GM18868 (cell line): ENCODE results near the gene LZTS2.
A peak's percentile ranks its signal among the peaks of the same experiment; 100 is the strongest.

Experiments
- ATAC-seq: cut with Tn5 transposase; IDR thresholded peaks from one replicate; pipeline ENCODE4 v1.9.1; 2021; ENCODE audit warnings: mild to moderate bottlenecking, moderate library complexity; ENCODE audit not compliant: unreplicated experiment

The LZTS2 gene

GRCh38 chr10:100978121-100978900 lies 21.3 kb upstream of the LZTS2 start:
- no peak for ATAC-seq

DNA sequence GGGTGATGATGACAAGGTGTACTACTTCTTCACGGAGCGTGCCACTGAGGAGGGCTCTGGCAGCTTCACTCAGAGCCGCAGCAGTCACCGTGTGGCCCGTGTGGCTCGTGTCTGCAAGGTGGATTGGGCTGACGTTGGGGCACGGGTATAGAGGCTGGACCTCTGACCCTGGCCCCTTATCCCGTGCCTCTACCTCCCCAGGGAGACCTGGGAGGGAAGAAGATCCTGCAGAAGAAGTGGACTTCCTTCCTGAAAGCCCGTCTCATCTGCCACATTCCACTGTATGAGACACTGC lies 20.8 kb upstream of the LZTS2 start:
- ATAC-seq: no peak

DNA sequence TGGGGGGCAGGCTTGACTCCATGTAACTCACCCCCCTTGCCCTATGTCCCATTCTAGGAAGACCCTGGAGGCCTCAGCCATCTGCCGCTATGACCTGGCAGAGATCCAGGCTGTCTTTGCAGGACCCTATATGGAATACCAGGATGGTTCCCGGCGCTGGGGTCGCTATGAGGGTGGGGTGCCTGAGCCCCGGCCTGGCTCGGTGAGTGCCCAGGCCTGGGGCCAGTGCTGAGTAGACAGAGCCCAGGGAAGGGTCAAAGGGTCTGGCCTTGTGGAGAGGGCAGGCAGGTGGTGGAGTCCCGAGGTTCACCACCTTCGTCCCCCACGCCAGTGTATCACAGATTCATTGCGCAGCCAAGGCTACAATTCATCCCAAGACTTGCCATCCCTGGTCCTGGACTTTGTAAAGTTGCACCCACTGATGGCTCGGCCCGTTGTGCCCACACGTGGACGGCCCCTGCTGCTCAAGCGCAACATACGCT lies 19.8 kb upstream of the LZTS2 start:
- no peak for ATAC-seq

- no peak for ATAC-seq
These were observed 19.3 kb upstream of the LZTS2 start for GRCh38 chr10:100980311-100980710.

DNA sequence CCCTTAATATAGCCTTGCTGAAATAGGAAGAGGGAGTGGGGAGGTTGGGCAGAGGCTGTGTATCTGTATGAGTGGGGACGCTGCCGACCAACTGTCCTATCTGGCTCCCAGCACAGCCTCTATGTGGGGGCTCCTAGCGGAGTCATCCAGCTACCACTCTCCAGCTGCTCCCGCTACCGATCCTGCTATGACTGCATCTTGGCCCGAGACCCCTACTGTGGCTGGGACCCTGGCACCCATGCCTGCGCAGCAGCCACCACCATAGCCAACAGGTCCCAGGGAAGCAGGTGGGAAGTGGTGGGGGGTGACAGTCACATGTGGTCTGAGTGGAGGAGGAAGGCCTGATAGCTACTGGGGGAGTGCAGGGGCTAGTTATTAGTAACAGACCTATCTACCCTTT lies 18.9 kb upstream of the LZTS2 start:
- ATAC-seq: no peak

- ATAC-seq: no peak
These were observed 18.3 kb upstream of the LZTS2 start for GRCh38 chr10:100981178-100981772.

GRCh38 chr10:100982916-100983830 lies 16.4 kb upstream of the LZTS2 start:
- ATAC-seq: no peak

GRCh38 chr10:100983868-100984671 lies 15.5 kb upstream of the LZTS2 start:
- no peak for ATAC-seq

DNA sequence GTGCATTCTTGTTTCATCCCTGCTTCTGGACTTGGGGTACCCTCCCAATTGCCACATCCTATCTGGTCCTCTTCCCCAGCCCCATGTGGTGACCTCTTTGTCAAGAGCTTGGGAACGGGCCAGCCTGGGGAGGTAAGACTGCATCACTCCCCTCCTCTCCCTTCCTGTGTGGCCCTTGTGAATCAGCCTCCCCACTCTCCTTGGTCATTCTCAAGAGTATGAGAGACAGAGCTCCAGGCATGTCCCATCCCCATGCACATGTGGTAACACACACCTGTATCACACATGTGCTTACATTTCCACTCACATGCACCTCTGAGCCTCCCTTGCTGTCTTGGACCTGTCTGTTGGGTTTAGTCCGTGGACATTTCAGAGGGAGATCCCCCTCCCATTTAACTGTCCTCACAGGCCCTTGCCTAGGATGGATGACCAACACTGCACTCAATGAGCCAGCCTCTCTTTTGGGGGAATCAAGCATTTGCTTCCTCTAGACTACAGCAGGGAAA lies 14.9 kb upstream of the LZTS2 start:
- no peak for ATAC-seq

DNA sequence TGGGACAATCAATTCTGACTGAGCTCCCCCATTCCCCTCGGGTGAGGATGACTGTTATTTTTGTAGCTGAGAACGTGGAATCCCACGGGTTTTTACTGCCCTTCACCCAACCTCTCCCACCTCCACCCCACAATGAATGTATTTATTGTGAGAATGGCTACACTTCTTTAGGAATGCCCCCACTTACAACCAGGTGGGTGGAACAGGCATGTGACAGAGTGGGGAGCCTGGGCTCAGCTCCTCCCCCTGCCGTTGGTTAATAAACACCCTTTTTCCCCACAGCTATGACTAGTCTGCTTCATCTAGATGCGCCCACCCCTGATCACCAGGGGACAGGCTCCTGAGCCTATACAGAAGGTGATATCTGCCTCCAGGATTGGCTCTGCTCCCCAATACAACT lies 14.3 kb upstream of the LZTS2 start:
- ATAC-seq: no peak

DNA sequence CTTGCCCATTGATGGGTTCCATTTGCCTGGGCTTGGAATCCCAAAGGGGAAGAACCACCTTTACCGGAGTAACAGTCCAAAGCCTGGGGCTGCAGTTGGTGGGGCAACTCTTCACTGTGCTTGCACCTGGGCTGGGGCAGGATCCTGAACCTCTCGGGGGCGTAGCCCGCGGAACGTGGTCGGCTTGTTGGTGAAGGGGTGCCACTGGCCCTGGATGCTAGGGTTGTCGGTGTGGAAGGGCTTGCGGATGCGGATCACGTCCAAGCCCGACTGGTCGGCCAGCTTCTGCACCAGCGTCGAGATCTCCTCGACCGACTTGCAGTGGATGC lies 13.0 kb upstream of the LZTS2 start:
- no peak for ATAC-seq

GRCh38 chr10:100986952-100987684 lies 12.5 kb upstream of the LZTS2 start, which contains the start of the genes MRPL43 and TWNK:
TSS of gene MRPL43 (minus strand) at chr10:100987497. CDS start at chr10:100987443, 54 bp downstream.
TSS of gene TWNK (plus strand) at chr10:100987543. CDS start at chr10:100988211, 668 bp downstream.
- peak; percentile 90 for ATAC-seq

DNA sequence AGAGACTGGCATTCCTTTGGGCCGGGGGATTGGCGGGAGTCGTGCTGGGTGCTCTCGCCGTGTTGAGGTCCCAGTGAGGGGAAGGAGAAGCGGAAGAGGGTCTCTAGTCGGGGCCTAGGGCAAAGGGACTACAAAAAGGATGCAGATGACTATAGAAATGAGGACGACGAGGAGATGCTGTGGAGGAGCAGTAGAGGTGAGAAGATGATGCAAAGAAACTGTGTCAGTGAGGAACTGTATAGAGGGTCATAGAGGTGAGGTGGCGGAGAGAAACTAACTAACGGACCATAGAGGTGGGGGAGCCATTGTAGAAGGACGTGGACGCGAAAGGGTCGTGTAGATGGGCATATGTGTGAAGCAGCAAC lies 11.9 kb upstream of the LZTS2 start:
- ATAC-seq: peak; percentile 5

DNA sequence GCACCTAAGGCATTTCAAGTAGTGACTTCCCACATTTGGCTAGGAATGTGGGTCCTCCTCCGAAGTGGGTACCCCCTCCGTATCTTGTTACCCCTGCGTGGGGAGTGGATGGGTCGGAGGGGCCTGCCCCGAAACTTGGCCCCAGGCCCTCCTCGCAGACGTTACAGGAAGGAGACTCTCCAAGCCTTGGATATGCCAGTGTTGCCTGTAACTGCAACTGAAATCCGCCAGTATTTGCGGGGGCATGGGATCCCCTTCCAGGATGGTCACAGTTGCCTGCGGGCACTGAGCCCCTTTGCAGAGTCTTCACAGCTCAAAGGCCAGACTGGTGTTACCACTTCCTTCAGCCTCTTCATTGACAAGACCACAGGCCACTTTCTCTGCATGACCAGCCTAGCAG lies 11.4 kb upstream of the LZTS2 start:
- no peak for ATAC-seq

- ATAC-seq: no peak
These were observed 10.5 kb upstream of the LZTS2 start for GRCh38 chr10:100989088-100989487.

DNA sequence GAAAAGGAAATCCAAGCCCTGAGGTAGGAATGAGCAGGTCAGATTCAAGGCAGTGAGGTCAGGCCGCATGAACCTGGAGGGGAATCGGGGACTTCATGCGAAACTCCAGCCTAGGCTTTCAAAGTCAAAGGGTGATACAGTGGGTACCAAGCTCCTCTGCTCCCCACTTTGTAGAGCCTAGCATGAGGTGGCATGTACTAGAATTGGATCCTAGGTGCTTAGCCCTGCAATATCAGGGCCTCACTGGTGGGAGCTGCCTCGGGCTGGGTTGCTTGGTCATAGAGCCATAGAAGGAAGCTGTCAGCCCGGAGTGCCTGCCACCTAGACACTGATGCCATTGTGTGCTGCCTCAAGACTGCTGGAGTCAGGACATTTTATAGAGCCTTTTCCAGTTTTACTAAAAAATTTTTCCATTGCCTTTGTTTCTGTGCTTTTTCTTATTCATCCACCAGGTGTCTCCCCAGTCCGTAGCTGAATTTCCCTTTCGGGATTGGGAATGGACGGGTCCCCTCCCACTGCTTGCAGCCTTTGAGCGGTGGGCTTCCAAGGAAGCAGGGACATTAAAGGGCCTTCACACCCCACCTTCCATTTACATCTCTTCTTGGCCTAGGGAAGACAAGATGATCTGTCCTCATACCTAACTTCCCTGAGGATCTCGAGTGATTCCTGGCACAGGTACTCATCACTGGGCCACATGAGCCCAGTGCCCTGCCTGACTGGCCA lies 5.5 kb upstream of the LZTS2 start:
- no peak for ATAC-seq

- ATAC-seq: no peak
These were observed 4.4 kb upstream of the LZTS2 start for GRCh38 chr10:100995181-100995580.

DNA sequence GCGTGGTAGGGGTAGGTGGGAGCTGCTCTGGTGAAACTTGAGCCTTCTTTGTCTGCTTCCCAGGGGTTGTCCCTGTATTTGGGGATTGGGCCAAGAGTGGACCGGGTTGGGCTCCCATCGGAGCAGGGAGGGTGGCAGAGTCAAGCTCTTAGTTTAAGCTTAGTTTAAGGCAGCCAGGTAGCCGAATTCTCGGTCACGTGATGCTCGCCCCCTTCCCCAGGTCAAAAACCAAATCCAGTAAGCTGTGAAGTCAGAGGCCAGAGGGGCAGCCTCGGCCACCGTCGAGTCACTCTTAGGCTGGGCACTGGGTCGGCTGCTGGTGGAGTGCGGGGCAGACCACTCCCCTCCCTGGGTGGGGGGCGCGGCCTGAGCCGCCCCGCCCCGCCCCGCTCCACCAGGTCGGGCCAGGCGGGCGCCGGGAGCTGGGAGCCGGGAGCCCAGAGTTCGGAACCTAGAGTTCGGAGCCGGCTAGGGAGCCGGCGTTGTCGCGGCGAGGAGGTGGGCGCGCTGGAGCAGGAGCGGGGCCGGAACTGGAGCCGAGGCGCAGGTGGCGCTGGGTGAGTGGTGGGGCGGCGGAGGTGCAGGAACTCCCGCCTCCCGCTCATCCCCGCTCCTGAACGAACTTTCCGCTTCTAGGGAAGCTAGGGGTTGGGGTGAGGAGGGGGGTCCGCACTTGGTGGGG lies 2.8 kb upstream of the LZTS2 start:
- peak; percentile 22 for ATAC-seq
